Subcutaneous abdominal adipose tissue (tissue), 5 donors: ENCODE results near the gene CSNK1G1.
A peak's percentile ranks its signal among the peaks of the same experiment; 100 is the strongest.
"Not testable (repeated sequence)": the region's sequence is repeated elsewhere in the genome, so short reads cannot be mapped to it uniquely, and the experiment has no call there.

ENCODE experiments used
- H3K27ac ChIP-seq: one replicate; pipeline ENCODE4 v1.7.0; 2013; ENCODE audit warnings: low read depth, mild to moderate bottlenecking, inconsistent platforms, low read length, moderate library complexity
- H3K27me3 ChIP-seq, 5 donors: one replicate each; pipeline ENCODE4 v1.7.0; 2013; ENCODE audit warnings: low read length in 5 of 5, inconsistent platforms in 1 of 5; ENCODE audit not compliant: control insufficient read depth in 5 of 5, insufficient read depth in 4 of 5
- H3K36me3 ChIP-seq, 5 donors: one replicate each; pipeline ENCODE4 v1.7.0; 2013; ENCODE audit warnings: low read length in 5 of 5; ENCODE audit not compliant: control insufficient read depth in 5 of 5, insufficient read depth in 5 of 5
- H3K4me1 ChIP-seq, 5 donors: one replicate each; pipeline ENCODE4 v1.7.0; 2013; ENCODE audit warnings: low read length in 5 of 5, mild to moderate bottlenecking in 3 of 5, moderate library complexity in 1 of 5; ENCODE audit not compliant: control insufficient read depth in 5 of 5, insufficient read depth in 5 of 5
- H3K4me3 ChIP-seq, 5 donors: one replicate each; pipeline ENCODE4 v1.7.0; 2013; ENCODE audit warnings: low read length in 5 of 5, low read depth in 1 of 5
- H3K9ac ChIP-seq, 5 donors: one replicate each; pipeline ENCODE4 v1.7.0; 2013; ENCODE audit warnings: low read length in 5 of 5, mild to moderate bottlenecking in 4 of 5, moderate library complexity in 3 of 5
- H3K9me3 ChIP-seq, 5 donors: one replicate each; pipeline ENCODE4 v1.7.0; 2013; ENCODE audit warnings: low read length in 5 of 5; ENCODE audit not compliant: control insufficient read depth in 5 of 5
- donor health status: healthy.
- donor health status: healthy.
- donor health status: healthy.
- donor health status: healthy.
- donor health status: healthy.

Gene CSNK1G1

GRCh38 chr15:64233299-64233698, 122.7 kb downstream of the CSNK1G1 start:
- H3K9me3 ChIP-seq = no peaks in the 10 kb centered on the region
- H3K27ac ChIP-seq = no peak overlapping the region
- no peak overlapping the region for H3K4me3 ChIP-seq
- H3K9ac ChIP-seq = no peak overlapping the region
- H3K4me1 ChIP-seq = no peaks in the 10 kb centered on the region
- H3K36me3 ChIP-seq = no peaks in the 10 kb centered on the region
- H3K27me3 ChIP-seq = no peaks in the 10 kb centered on the region

- Histone ChIP-seq H3K4me1 (no peaks in the 10 kb centered on the region), H3K4me3 (no peak overlapping the region)
Observed at GRCh38 chr15:64232400-64232799, 123.6 kb downstream of the CSNK1G1 start.

GRCh38 chr15:64229129-64229724, 126.7 kb downstream of the CSNK1G1 start:
- Histone ChIP-seq H3K4me1 (peaks cover 0 to 10% (median 8%) of the 10 kb centered on the region in 5 donors), H3K27ac (no peak overlapping the region), H3K27me3 (no peaks in the 10 kb centered on the region), H3K9me3 (no peaks in the 10 kb centered on the region), H3K4me3 (no peak overlapping the region), H3K9ac (no peak overlapping the region), H3K36me3 (no peaks in the 10 kb centered on the region)

More at GRCh38 chr15:64232400-64232799, 123.6 kb downstream of the CSNK1G1 start:
- Histone ChIP-seq H3K36me3 (no peaks in the 10 kb centered on the region), H3K27ac (no peak overlapping the region), H3K9ac (no peak overlapping the region), H3K9me3 (no peaks in the 10 kb centered on the region), H3K27me3 (no peaks in the 10 kb centered on the region)

GRCh38 chr15:64225804-64226203, 130.2 kb downstream of the CSNK1G1 start:
- no peaks in the 10 kb centered on the region for H3K36me3 ChIP-seq
- no peak overlapping the region for H3K4me3 ChIP-seq

GRCh38 chr15:64224511-64224910, 131.5 kb downstream of the CSNK1G1 start:
- peak overlapping the region in 1 of 5 donors; percentile 39 for H3K9ac ChIP-seq
- no peaks in the 10 kb centered on the region for H3K36me3 ChIP-seq
- no peaks in the 10 kb centered on the region for H3K27me3 ChIP-seq
- H3K4me1 ChIP-seq = peaks cover 0 to 18% (median 11%) of the 10 kb centered on the region in 5 donors
- H3K9me3 ChIP-seq = no peaks in the 10 kb centered on the region
- H3K4me3 ChIP-seq = no peak overlapping the region
- no peak overlapping the region for H3K27ac ChIP-seq

More at GRCh38 chr15:64225804-64226203, 130.2 kb downstream of the CSNK1G1 start:
- Histone ChIP-seq H3K4me1 (peaks cover 0 to 18% (median 11%) of the 10 kb centered on the region in 5 donors), H3K9ac (no peak overlapping the region), H3K27ac (no peak overlapping the region), H3K9me3 (no peaks in the 10 kb centered on the region), H3K27me3 (no peaks in the 10 kb centered on the region)

- Histone ChIP-seq H3K27ac (no peak overlapping the region), H3K4me1 (peaks cover 0 to 18% (median 11%) of the 10 kb centered on the region in 5 donors), H3K9me3 (no peaks in the 10 kb centered on the region), H3K36me3 (no peaks in the 10 kb centered on the region), H3K4me3 (no peak overlapping the region), H3K9ac (no peak overlapping the region), H3K27me3 (no peaks in the 10 kb centered on the region)
Observed at GRCh38 chr15:64223882-64224281, 132.1 kb downstream of the CSNK1G1 start.

GRCh38 chr15:64222573-64223366, 133.2 kb downstream of the CSNK1G1 start:
- Histone ChIP-seq H3K9me3 (no peaks in the 10 kb centered on the region), H3K4me3 (no peak overlapping the region), H3K36me3 (no peaks in the 10 kb centered on the region), H3K9ac (no peak overlapping the region), H3K27me3 (no peaks in the 10 kb centered on the region), H3K4me1 (peaks cover 0 to 18% (median 11%) of the 10 kb centered on the region in 5 donors), H3K27ac (no peak overlapping the region)

- not testable (repeated sequence) for H3K9me3 ChIP-seq, H3K9ac ChIP-seq, H3K27ac ChIP-seq, H3K27me3 ChIP-seq, H3K4me3 ChIP-seq, H3K36me3 ChIP-seq
- peaks cover 0 to 21% (median 15%) of the 10 kb centered on the region in 5 donors for H3K4me1 ChIP-seq
Observed at GRCh38 chr15:64221911-64222310, 134.1 kb downstream of the CSNK1G1 start.

GRCh38 chr15:64217429-64217750, 138.6 kb downstream of the CSNK1G1 start:
- not testable (repeated sequence) for H3K27me3 ChIP-seq, H3K9ac ChIP-seq, H3K9me3 ChIP-seq, H3K4me3 ChIP-seq, H3K27ac ChIP-seq, H3K4me1 ChIP-seq
- H3K36me3 ChIP-seq = peaks cover 8 to 16% (median 11%) of the 10 kb centered on the region in 5 donors

GRCh38 chr15:64216730-64217428, 139.1 kb downstream of the CSNK1G1 start:
- Histone ChIP-seq H3K27me3 (no peaks in the 10 kb centered on the region), H3K36me3 (peaks cover 8 to 21% (median 11%) of the 10 kb centered on the region in 5 donors), H3K9me3 (no peaks in the 10 kb centered on the region), H3K27ac (no peak overlapping the region), H3K9ac (no peak overlapping the region), H3K4me1 (peaks cover 0 to 10% (median 5%) of the 10 kb centered on the region in 5 donors), H3K4me3 (no peak overlapping the region)
